GM21528 (cell line): ENCODE data around the gene IKZF1.
A peak's percentile ranks its signal among the peaks of the same experiment; 100 is the strongest.

Experiments
- ATAC-seq: cut with Tn5 transposase; IDR thresholded peaks from one replicate; pipeline ENCODE4 v1.9.1; 2021; ENCODE audit warnings: mild to moderate bottlenecking, moderate library complexity; ENCODE audit not compliant: unreplicated experiment, low FRiP score

The IKZF1 gene

DNA sequence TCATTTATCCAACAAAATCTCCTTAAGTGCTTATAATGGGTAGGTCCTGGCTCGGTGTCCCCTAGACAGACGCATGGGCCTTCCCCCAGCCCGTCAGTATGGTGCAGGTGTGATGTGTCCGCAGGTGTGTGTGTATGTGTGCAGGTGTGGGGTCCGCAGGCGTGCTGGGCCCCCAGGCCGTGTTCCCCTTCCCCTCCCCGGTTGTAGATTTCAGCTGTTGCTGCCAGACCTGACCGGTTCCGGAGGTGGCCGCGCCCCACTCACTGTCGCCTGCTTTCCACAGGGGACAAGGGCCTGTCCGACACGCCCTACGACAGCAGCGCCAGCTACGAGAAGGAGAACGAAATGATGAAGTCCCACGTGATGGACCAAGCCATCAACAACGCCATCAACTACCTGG lies 95.1 kb downstream of the IKZF1 start:
- ATAC-seq, result no peak

DNA sequence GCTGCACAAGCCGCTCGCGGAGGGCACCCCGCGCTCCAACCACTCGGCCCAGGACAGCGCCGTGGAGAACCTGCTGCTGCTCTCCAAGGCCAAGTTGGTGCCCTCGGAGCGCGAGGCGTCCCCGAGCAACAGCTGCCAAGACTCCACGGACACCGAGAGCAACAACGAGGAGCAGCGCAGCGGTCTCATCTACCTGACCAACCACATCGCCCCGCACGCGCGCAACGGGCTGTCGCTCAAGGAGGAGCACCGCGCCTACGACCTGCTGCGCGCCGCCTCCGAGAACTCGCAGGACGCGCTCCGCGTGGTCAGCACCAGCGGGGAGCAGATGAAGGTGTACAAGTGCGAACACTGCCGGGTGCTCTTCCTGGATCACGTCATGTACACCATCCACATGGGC lies 95.6 kb downstream of the IKZF1 start:
- no peak for ATAC-seq

DNA sequence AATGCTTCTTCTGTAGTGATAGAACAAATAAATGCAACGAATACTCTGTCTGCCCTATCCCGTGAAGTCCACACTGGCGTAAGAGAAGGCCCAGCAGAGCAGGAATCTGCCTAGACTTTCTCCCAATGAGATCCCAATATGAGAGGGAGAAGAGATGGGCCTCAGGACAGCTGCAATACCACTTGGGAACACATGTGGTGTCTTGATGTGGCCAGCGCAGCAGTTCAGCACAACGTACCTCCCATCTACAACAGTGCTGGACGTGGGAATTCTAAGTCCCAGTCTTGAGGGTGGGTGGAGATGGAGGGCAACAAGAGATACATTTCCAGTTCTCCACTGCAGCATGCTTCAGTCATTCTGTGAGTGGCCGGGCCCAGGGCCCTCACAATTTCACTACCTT lies 99.9 kb downstream of the IKZF1 start:
- ATAC-seq, result no peak

DNA sequence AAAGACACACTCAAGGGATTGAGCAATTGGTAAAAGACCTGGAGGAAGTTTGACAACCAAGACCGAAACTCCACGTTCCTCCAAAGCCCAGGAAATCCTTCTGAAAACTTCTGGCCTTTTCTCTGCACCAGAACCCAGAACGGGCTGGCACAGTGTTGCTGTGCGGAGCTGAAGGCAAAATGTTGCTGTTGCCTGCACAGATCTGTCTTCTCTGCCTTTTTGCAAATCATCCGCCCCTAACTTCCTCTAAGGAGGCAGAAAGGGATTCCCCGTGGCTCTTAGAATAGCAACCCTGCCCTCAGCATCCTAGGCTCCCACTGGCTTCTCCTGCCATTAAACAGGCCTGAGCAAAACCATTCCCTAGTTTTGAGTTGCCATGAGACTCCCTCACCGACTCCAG lies 100.7 kb downstream of the IKZF1 start:
- no peak for ATAC-seq

DNA sequence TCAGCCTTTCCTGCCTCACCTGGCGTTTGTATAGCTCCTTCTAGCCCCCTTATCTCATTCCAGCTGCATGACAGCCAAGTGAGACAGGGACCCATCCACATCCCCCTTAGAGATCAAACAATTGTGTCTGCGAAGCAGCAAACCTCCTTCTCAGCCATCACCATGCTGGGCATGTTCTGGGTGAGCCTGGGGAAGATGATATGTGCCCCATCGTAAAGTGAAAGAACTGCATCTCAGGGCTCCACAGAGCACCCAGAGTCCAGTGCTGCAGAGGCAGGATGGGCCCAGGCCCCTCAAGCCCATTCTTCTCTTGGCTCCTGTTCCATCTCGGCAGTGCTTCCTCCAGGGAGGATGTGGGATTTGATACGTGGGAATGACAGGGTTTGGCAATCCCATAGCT lies 102.4 kb downstream of the IKZF1 start:
- no peak for ATAC-seq

DNA sequence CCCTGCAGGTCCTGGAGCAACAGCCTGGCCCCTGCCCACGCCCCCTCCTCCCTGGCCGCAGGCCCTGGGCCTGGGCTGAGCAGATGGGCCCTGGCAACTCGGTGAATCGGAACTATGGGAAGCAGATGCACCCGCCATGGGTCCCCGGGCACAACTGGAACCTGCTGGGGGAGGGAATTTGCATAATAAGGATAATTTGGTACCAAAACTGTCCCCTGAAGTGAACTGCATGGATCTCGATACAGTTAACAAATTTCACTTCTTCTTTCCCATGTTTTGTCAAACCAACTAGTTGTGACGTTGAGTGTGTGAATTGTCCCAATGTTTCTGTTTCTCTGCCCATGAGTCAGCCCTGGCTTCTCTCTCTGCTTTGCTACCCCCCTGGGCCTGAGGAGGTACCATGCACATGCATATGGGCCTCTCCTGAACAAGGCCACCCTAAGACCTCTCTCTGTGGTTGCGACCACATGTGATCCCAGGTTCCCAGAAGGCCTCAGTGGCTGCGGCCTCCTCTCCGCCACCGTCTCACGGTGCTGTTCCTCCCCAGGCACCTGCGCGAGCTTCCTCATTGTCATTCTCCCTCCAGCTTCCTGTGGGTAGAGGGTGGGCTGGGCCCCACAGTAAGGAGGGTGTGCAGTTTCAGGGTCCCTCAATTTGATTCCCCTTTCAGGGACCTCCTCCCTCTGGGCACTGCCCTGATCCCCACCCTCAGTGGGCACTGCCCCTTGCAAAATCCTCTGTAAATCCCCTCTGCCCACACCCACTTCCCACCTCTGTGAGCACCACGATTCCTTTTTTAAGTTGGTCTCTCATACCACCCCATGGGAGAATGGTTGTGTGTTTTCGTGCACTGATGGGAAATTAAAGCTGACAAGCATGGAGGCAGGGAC lies 105.6 kb downstream of the IKZF1 start:
- ATAC-seq, result peak; percentile 60

DNA sequence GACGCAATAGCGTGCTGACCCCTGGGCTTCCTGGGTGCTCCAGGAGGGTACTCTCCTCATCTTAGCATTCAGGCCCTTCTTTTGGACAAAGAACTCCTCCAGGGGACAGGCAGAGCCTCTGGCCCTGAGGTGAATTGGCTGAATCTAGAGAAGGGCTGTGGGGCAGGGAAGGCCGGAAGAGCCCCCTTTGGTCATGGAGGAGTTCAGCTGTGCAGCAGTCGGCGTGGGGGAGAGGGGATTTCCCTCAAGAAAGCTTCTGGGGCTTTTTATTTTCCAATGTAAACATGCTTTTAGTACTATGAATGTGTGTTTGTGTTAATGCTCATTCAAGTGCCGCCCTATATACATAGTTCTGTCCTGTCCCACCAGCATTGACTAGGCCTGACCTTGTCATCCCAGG lies 106.8 kb downstream of the IKZF1 start:
- no peak for ATAC-seq

DNA sequence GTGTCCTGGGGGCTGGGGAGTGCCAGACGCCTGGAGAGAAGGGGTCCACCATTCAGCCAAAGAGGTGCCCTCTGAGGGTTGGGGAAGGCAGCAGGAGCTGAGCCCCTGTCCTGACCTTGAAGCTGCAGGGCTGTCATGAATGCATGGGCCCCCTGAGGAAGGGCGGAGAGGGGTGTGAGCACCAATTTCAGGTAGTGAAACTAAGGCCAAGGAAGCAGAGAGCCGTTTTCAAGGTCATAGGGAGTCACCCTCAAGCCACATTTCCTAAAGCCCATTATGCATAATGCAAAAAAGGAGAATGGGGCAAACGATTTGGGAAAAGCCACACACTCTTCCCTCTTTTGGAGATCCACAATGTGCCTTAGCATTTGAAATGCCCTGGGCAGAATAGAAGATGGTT lies 108.5 kb downstream of the IKZF1 start:
- ATAC-seq, result no peak

DNA sequence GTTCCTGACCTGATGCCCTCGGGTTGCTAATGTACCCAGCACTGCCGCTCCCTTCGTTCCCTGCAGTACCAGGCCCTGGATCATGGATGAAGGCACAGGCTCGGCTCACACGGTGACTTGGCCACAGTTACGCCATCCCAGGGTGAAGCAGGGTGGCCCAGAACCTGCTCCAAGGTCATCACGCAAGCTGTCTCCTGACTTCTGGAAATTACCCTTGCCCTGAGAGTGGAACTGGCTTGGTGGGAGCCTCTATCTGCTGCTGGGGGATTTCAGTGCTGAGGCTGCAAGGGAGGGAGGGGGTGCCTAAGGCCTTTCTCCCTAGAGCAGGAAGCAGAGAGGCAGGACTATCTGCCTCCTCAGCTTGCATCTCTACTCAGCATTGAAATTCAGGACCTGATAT lies 109.0 kb downstream of the IKZF1 start:
- no peak for ATAC-seq

DNA sequence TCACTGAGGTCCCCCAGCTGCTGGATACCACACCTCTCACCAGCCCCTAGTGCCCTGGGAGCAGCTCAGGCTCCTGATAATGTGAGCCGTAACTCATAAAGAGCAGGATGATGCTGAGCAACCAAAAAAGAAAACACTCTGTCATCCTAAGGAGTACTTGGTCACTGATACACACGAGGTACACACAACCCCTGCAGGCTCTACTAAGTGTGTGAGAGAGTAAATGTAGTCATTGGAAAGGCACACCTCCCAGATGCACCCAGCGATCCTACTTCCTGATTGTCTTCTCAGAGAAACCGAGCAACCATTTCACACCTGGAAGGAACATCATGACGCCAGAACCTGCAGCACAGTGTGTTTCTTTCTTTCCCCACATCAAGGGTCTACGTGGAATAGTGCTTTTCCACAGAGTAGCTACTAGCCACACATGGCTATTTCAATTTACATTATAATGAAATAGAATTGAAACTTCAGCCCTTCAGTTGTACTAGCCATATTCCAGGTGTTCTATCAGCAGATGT lies 111.4 kb downstream of the IKZF1 start:
- ATAC-seq, result no peak

DNA sequence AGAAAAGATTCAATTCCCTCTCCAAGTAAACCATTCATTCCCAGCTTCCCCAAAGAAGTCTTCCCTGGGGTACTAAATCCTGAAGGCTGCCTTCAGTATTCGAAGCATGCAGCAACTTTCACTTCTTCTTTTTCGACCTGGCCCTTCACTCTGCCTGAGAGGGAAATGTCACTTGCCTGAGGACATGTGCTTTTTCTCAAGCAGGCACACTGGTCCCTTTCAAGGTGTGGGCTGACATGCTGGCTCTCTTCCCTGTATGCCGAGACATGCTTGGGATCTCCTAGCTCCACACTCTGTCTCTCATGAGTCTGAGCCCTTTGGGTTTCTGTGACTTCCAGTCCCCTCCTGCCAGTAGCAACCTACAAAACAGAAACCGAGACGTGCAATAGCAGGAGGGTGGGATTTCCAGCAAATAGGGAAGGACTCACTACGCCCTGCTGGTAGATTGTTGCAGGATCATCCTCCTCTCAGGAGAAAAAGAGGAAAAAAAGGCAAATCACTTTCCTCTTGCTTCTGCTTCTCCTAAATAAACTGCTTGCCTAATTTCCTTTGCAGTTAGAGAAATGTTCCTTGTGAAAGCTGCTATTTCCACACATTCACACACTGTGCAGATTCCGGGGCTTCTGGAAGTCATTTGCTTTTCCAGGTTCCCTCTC lies 112.1 kb downstream of the IKZF1 start:
- ATAC-seq, result peak; percentile 84

DNA sequence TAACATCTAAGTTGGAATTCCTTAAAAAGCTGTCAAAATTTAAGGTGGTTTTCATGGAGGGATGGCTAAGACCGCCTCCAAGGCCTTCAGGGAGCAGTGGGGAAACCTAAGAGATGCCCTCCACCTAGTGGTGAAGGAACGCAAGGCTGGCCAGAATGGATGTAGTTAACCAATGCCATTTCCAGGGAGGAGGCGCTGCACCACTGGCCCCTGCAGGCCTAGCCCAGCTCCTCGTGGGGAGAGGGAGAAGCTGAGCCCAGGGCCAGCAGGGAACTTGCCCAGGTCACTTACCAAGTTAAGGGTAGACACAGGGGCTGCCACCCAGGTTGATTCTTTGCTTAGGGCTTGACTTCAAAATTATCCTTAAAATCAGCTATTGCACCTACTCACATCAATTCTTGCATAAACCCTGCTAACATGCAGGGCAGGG lies 113.6 kb downstream of the IKZF1 start:
- peak; percentile 76 for ATAC-seq

DNA sequence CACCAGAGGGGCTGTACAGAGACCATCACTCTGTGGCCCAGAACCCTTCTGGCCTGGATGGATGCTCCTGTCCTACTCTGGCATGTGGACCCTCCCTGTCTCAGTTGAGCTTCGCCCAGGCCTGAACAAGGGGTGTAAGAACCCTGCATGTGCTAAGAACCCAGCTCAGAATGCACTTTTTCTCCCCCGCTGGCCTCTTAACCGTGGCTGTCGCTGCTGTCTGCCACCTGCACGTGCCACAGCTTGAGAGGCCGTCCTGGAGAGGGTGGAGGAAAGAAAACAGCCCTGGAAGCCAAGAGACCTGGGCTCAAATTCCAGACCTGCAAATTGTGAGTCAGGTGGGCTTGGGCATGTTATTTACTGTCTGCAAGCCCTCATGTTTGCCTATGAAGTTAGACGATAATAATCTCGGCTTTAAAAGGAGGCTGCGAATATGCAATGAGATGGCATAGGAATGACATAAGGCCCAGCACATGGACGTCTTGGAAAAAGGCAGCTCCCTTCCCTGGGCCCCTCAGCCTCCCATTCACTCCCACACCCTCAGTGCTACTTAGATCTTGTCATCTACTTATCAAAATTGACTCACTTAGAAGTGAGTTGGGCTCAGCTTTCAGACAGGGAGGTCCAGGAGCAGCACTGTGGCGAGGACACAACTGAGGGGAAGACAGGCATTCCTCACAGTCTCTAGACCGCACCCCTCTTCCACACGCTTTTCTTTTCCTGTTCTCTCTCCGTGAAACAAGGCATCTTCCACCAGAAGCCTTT lies 114.2 kb downstream of the IKZF1 start:
- ATAC-seq, result no peak

DNA sequence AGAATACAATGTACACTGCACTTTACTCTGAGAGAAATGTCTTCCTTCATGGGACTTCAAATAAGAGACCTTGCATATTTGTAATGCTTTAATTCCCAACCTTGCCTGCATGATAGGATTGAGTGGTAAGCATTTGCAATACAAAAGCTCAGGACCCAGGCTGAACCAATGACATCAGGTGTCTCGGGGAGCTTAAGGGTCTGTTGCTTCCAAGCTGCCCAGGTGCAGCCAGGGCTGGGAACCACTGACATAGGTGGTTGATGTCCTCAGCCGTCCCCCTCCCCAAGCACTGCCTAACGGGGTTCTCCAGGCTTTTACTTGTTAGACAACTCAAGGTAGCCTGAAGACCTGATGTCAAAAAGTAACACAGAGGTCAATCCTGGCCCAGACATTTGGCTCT lies 116.5 kb downstream of the IKZF1 start:
- ATAC-seq, result no peak

DNA sequence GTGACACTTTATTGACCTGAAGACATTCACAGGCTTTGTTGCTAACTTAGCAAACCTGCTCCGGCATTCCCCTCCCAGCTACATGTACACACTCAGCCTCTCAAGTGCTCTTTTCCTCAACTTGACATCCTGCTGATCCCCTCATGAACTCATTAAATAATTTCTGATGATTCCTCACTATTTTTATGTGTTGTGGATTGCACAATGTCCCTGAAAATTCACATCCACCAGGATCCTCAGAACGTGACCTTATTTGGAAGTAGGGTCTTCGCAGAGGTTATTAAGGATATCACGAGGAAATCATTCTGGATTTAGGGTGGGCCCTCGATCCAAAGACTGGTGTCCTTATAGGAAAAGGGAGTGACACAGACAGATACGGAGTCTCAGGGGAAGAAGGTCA lies 118.3 kb downstream of the IKZF1 start:
- ATAC-seq, result no peak

DNA sequence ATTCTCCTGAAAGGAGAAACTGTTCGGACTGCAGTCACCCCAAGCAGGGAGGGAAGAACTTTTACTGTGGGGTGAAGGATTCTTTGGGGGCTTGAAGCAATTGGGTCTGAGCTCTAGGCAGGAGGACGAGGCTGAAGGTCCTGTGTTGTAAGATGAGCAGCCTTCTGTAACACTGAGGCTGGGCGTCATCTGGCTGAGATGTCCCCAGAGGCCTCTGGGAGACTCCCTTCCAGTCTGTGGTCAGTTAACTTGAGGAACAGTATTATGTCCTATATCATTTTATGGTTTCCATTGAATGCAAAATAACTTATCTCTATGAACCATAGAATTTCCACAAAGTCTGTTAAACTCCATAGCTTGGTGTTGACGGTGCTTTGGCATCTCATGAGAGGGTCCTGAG lies 119.3 kb downstream of the IKZF1 start:
- ATAC-seq, result no peak

DNA sequence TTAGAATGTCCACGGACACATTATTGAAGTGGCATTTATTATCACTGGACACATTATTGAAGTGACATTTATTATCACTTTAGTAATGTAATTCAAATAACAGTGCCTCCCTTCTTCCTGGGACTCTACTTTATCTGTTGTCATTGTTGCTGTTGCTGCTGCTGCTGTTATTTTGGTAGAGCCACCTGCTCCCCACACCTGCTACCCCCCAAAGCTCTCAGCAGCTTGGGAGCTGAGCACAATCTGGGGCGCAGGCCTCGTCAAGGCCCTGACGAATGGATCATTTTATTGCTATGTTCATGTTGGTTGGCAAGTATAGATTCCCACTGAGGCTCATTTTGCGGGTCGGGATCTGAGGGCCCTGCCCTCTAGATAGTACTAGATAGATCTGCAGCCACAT lies 120.8 kb downstream of the IKZF1 start:
- no peak for ATAC-seq

DNA sequence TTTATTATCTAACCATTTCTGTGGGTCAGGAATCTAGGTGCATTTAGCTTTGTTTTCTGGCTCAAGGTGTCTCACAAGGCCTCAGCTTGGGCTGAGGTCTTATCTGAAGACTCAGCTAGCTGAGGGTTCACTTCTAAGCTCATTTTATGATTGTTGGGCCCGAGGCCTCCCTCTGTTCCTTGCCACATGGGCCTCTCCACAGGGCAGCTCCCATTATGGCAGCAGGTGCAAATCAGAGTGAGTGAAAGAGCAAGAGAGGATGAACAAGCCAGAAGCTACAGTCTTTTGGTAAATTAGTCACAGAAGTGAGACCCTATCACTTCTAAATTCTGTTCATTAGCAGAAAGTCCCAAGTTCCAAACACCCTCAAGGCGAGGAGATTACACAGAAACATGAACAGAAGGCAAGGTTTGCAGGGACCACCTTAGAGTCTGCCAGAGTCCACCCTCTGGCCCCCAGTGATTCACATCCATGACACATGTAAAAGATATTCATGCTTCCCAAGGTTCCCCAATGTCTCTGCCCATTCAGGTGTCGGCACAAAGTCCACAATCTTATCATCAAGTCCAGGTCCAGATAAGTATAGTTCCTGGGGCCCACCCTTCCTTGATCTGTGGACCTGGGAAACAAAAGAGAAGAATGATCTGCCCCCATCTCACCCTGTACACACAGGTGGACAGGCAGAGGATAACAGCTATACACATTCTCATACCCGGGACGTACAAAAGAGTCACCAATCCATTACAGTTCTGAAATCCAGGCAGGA lies 121.9 kb downstream of the IKZF1 start:
- ATAC-seq, result no peak

DNA sequence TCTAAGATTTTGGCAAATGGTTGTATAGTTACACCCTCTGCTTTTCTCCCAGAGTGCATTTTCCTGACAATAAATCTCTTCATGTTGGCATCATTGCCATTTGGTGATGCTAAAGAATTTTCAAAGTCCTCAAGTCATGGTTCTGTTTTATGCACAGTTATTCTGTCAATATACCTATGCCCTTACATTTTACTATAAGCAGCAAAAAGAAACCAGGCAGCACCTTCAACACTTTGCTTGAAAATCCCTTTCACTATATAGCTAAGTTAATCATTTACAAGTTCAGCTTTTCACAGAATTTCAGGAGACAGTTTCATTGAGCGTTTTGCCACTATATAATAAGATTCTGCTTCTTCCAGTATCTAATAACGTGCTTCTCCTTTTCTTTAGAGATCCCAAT lies 123.0 kb downstream of the IKZF1 start:
- no peak for ATAC-seq

DNA sequence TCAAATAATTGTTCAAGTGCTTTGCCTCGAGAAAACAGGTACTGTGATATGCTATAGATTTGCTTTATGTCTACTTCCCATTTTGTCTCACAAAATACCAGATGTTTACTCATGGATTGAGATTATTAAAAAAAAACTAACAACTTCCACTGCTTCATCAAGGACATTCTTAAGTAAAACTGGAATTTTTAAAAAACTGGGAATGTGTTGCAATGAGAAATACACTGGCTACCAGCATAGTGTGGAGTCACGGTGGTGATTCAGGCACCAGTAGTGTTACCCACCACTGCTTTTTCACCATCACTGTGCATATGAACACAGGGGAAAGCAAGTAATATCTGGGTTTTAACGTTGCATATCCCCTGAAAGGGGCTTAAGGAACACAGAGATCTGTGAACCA lies 124.4 kb downstream of the IKZF1 start:
- no peak for ATAC-seq
